ENCODE measurements around the gene OTOR.

Gene OTOR

DNA sequence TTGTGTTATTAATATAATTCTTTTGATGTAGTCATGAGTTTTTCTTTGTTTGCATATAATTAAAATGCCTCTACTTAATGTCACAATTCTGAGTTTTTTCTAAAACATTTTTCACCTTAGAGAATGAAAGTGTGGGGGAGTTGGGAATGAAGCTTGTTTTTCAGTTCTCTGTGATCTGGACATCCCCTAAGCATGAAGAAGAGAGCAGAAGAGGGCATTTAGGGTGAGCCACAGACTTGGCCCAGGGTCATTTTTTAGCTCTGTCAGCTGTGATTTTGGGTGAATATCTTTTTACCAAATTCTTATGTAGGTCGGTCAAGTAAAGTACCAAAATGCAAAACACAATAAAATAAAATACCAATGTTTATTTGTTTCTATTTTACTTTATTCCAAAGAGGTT is 3.9 kb downstream of the OTOR start:
- no peak for DNase-seq

GRCh38 chr20:16752901-16753300 is 4.7 kb downstream of the OTOR start:
- DNase-seq: no peak

- DNase-seq: no peak
Measured at GRCh38 chr20:16758454-16759180, 10.5 kb downstream of the OTOR start.

GRCh38 chr20:16759181-16759563 is 11.0 kb downstream of the OTOR start:
- no peak for DNase-seq

GRCh38 chr20:16760431-16761304 is 12.5 kb downstream of the OTOR start:
- DNase-seq: no peak

DNA sequence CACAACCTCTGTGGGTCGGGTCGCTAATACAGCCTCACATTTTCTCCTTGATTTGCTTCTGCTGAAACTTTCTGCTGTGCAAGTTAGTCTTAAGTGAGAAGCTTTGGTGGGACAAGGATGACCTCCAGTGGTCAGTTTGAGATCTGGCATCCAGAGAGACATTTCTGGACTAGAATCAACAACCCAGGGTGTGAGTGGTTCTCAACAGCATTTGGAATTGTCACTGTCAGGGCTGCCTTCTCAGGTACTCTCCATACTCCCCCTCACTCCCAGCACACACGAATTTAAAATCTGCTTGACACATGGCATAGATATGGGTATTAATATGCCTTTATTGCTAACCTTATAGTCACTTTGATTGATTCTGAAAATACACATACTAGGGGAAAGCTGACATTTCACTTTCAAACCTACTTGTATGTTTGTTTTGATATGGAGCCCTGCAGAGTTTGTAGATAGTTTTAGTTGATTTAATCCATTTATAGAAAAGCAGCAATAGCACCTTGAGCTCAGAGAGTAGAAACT is 13.2 kb downstream of the OTOR start:
- peak; percentile 73 for DNase-seq

- no peak for DNase-seq
Measured at GRCh38 chr20:16764560-16764959, 16.4 kb downstream of the OTOR start.

- no peak for DNase-seq
Measured at GRCh38 chr20:16771213-16771612, 23.1 kb downstream of the OTOR start.

- no peak for DNase-seq
Measured at GRCh38 chr20:16775961-16776360, 27.8 kb downstream of the OTOR start.

GRCh38 chr20:16777126-16777525 is 29.0 kb downstream of the OTOR start:
- no peak for DNase-seq

GRCh38 chr20:16778159-16778558 is 30.0 kb downstream of the OTOR start:
- no peak for DNase-seq

DNA sequence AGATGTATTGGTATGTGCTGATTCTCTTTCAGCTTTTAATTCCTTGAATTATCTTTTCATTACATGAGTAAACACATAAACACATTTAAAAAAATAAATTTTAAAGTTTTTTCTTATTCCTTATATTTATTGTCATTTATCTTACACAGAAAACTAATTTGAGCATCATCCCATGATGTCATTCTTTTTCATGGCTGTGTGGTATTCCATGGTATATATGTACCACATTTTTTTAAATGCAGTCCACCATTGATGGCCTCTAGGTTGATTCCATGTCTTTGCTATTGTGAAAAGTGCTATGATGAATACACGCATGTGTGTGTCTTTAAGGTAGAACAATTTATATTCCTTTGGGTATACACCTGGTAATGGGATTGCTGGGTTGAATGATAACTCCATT is 33.3 kb downstream of the OTOR start:
- no peak for DNase-seq

DNA sequence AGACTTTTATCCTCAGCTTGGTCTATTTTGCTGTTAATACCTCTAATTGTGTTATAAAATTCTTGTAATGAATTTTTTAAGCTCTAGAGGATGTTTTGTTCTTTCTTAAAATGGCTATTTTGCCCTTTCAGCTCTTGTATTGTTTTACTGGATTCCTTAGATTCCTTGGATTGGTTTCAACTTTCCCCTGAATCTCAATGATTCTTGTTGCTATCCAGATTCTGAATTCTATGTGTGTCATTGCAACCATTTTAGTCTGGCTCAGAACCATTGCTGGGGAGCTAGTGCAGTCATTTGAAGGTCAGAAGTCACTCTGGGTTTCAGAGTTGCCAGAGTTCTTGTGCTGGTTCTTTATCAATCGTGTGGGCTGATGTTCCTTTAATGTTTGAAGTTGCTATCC is 37.1 kb downstream of the OTOR start:
- DNase-seq: no peak

Measured in NCI-H2029 treated with DMSO at 0.1 percent for 48 hours (cell line).